ENCODE results near the gene GSTM4.

DNA sequence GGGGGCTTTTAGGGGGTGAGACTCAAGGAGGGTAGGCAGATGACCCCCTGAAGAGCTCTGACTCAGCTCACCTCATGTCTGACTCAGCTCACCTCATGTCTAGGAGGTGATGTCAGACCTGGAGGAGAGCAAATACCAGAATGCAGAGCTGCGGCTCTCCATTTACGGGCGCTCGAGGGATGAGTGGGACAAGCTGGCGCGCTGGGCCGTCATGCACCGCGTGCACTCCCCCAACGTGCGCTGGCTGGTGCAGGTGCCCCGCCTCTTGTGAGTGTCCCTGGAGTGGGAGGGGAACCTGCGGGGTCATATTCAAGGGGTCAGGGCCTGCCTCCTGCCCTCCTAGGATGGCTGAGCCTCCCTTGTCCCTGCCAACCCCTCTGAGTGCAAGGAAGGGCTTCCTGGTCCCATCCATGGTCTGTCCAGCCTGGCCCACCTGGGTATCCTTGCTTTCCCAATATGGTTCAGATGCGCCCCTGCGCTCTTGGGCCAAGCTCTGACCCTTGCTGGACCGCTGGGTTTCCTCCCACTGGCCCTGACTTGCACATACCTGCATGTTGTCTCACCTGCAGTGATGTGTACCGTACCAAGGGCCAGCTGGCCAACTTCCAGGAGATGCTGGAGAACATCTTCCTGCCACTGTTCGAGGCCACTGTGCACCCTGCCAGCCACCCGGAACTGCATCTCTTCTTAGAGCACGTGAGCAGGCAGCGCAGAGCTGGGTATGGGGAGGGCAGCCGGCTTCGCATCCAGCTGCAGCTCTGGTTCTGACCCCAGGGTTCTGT is 27.2 kb upstream of the GSTM4 start:
- TF ChIP-seq, protein P1, sequence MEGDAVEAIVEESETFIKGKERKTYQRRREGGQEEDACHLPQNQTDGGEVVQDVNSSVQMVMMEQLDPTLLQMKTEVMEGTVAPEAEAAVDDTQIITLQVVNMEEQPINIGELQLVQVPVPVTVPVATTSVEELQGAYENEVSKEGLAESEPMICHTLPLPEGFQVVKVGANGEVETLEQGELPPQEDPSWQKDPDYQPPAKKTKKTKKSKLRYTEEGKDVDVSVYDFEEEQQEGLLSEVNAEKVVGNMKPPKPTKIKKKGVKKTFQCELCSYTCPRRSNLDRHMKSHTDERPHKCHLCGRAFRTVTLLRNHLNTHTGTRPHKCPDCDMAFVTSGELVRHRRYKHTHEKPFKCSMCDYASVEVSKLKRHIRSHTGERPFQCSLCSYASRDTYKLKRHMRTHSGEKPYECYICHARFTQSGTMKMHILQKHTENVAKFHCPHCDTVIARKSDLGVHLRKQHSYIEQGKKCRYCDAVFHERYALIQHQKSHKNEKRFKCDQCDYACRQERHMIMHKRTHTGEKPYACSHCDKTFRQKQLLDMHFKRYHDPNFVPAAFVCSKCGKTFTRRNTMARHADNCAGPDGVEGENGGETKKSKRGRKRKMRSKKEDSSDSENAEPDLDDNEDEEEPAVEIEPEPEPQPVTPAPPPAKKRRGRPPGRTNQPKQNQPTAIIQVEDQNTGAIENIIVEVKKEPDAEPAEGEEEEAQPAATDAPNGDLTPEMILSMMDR (conservative IDR thresholded peaks at IDR 0.05; ENCODE audit: low read length), result no peak
- TF ChIP-seq EZH2phosphoT487 (IDR thresholded peaks at IDR 0.05; ENCODE audit: borderline replicate concordance, low read depth, low read length), result no peak
